Heart right ventricle (tissue), 16 donors: ENCODE measurements around the gene ABCD3. TPM values are rescaled to one million over a fixed set of nuclear protein-coding genes. Genes with fewer than 3 reads are reported as not detected.
A peak's percentile ranks its signal among the peaks of the same experiment; 100 is the strongest.
"Not testable (repeated sequence)": the region's sequence is repeated elsewhere in the genome, so short reads cannot be mapped to it uniquely, and the experiment has no call there.

ENCODE experiments used
- ATAC-seq, 8 donors: fragments of 200-7000 bp; cut with Tn5 transposase; one replicate each; pipeline ENCODE4 v1.9.1; 2020; ENCODE audit warnings: mild to moderate bottlenecking in 8 of 8, moderate library complexity in 8 of 8, moderate number of reproducible peaks in 1 of 8
- DNase-seq, 2 donors: peaks; one replicate each; pipeline ENCODE4 v3.0.0-alpha.2; 2020
- H3K27ac ChIP-seq, 10 donors: fragments of 200-600 bp; sonication (generic) in 2 of 10; one replicate each; pipeline versions ENCODE4 v1.5.0 to v1.8.0; 2020 to 2022; ENCODE audit warnings: mild to moderate bottlenecking in 3 of 10
- H3K27me3 ChIP-seq, 7 donors: fragments of 200-600 bp; one replicate each; pipeline ENCODE4 v1.8.0; 2021 to 2022; ENCODE audit warnings: mild to moderate bottlenecking in 2 of 7
- H3K36me3 ChIP-seq, 9 donors: fragments of 200-600 bp; sonication (generic) in 1 of 9; one replicate each; pipeline versions ENCODE4 v1.5.0 to v1.8.0; 2020 to 2022; ENCODE audit warnings: mild to moderate bottlenecking in 2 of 9
- H3K4me1 ChIP-seq, 9 donors: fragments of 200-600 bp; sonication (generic) in 1 of 9; one replicate each; pipeline versions ENCODE4 v1.5.0 to v1.8.0; 2020 to 2022; ENCODE audit warnings: mild to moderate bottlenecking in 4 of 9
- H3K4me3 ChIP-seq, 10 donors: fragments of 200-600 bp; sonication (generic) in 2 of 10; one replicate each; pipeline versions ENCODE4 v1.5.0 to v1.8.0; 2020 to 2022; ENCODE audit warnings: mild to moderate bottlenecking in 7 of 10, moderate library complexity in 2 of 10
- H3K9me3 ChIP-seq, 11 donors: fragments of 200-600 bp in 10 of 11; sonication (generic) in 2 of 11; one replicate each; pipeline versions ENCODE4 v1.5.0 to v1.8.0; 2013 to 2022; ENCODE audit warnings: mild to moderate bottlenecking in 2 of 11, control low read depth in 1 of 11, moderate library complexity in 1 of 11
- WGBS, 2 donors: extraction: QIAGEN DNeasy Blood & Tissue Kit; methylation state at CpG; one replicate each; pipeline ENCODE4 v1.1.7; 2013; ENCODE audit warnings: inconsistent platforms in 1 of 2; 5-methylcytosine and 5-hydroxymethylcytosine counted together
- intact Hi-C, 10 donors: fragments of 100-400 bp; cut with DNase I; formaldehyde crosslinking; loops; one replicate each; pipeline versions ENCODE4 v1.11.1 to v1.14.2; 2022
- polyA plus RNA-seq, 2 donors: library from polyadenylated mRNA; stranded (reverse); fragments of 200-250 nt; gene quantifications; one replicate each; pipeline ENCODE4 v1.2.3, GENCODE V29; 2013
- total RNA-seq, 10 donors: library from RNA; stranded (reverse); fragmentation: NEBNext Ultra II Directional in 3 of 10; extraction: Animal tissue kit (Norgen Biotek cat#: 25700) in 3 of 10; gene quantifications; one replicate each; pipeline versions ENCODE4 v1.2.1 to v1.2.4, GENCODE V29; 2021 to 2023
- TF ChIP-seq, protein P1 (sequence below), 9 donors: fragments of 200-600 bp; sonication (generic) in 2 of 9; IDR thresholded peaks; one replicate each; pipeline versions ENCODE4 v1.5.0 to v1.8.0; 2021 to 2022; ENCODE audit warnings: antibody characterized with exemption in 9 of 9, mild to moderate bottlenecking in 5 of 9, moderate library complexity in 1 of 9
- donor health status: Arrhythmogenic right ventricular cardiomyopathy.
- donor health status: ischemic (EF 13 %, LVEDD 7.1; RV severe dilation, severe dysfunction).
- donor health status: healthy with polysubstance abuse.
- donor health status: DM: no; HTN: yes; CAD: no.
- donor health status: DM: no; HTN: no; CAD: no.
- donor health status: ischemic (EF 25% LVEDD 6.9; RV normal size, moderate dysfunction).
- donor health status: ischemic (EF 25% LVEDD 5.7; RV mildly dilated, moderate dysfunction).
- donor health status: healthy.
- donor health status: DM: yes; HTN: yes; CAD: no.
- donor health status: Ischemic cardiomyopathy.
- donor health status: ischemic (EF 35%, LVEDD 5.7; RV mildly dilated, moderate dysfunction).
- donor health status: nonischemic (EF 11% LVEDD 7.7; RV severe dilation, severe dysfunction).
- donor health status: DM: yes; HTN: yes; CAD: no.
- donor health status: PGD.
- donor health status: ischemic (EF 29% LVEDD 5.4; RV normal size, mild dysfunction).
- donor health status: nonischemic (EF 23%, LVEDD 6.1; RV moderate dilation, normal function).

ABCD3 gene
- total and polyA plus RNA-seq, 12 donors, result 22.2 to 90.0 (median 59.1) TPM

DNA sequence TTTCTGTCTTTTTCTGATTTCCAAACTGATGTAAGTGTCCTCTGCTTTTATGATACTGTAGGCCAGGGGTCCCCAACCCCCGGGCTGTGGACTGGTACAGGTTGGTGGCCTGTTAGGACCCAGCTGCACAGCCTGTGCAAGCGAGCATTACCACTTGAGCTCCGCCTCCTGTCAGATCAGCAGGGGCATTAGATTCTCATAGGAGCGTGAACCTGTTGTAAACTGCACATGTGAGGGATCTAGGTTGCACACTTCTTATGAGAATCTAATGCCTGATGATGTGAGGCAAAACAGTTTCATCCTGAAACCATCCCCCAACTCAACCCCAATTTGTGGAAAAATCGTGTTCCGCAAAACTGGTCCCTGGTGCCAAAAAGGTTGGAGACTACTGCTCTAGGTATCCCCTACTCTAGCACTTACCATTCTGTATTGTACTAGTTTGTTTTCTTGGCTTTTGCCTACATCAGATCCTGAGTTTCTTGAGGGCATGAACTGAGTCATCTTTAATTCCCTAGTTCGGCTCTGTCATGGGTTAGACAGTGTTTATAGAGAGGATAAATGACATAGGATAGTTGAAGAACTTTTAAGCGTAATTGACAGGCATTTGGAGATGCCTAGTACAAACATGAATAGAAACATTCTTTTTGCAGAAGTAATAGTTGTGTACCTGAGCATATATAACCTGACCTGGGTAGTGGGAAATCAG, 4.1 kb downstream of the ABCD3 start:
- ATAC-seq, result no peak
- Histone ChIP-seq H3K27ac (no peak overlapping the region), H3K4me1 (peaks cover 0 to 74% (median 60%) of the 10 kb centered on the region in 9 donors), H3K27me3 (no peaks in the 10 kb centered on the region), H3K9me3 (no peaks in the 10 kb centered on the region), H3K4me3 (no peak overlapping the region), H3K36me3 (no peaks in the 10 kb centered on the region)
- 86 to 93% methylated on average over 8 of the region's 8 CpGs for WGBS, 2 donors
- intact Hi-C loops, result loop anchor here in 1 of 10 donors (5.0 kb wide), 1 partner anchor 40 kb away; no protein-coding TSS in a partner anchor
- TF ChIP-seq, protein P1, sequence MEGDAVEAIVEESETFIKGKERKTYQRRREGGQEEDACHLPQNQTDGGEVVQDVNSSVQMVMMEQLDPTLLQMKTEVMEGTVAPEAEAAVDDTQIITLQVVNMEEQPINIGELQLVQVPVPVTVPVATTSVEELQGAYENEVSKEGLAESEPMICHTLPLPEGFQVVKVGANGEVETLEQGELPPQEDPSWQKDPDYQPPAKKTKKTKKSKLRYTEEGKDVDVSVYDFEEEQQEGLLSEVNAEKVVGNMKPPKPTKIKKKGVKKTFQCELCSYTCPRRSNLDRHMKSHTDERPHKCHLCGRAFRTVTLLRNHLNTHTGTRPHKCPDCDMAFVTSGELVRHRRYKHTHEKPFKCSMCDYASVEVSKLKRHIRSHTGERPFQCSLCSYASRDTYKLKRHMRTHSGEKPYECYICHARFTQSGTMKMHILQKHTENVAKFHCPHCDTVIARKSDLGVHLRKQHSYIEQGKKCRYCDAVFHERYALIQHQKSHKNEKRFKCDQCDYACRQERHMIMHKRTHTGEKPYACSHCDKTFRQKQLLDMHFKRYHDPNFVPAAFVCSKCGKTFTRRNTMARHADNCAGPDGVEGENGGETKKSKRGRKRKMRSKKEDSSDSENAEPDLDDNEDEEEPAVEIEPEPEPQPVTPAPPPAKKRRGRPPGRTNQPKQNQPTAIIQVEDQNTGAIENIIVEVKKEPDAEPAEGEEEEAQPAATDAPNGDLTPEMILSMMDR (IDR thresholded peaks at IDR 0.05), result no peak
- no peak for DNase-seq

DNA sequence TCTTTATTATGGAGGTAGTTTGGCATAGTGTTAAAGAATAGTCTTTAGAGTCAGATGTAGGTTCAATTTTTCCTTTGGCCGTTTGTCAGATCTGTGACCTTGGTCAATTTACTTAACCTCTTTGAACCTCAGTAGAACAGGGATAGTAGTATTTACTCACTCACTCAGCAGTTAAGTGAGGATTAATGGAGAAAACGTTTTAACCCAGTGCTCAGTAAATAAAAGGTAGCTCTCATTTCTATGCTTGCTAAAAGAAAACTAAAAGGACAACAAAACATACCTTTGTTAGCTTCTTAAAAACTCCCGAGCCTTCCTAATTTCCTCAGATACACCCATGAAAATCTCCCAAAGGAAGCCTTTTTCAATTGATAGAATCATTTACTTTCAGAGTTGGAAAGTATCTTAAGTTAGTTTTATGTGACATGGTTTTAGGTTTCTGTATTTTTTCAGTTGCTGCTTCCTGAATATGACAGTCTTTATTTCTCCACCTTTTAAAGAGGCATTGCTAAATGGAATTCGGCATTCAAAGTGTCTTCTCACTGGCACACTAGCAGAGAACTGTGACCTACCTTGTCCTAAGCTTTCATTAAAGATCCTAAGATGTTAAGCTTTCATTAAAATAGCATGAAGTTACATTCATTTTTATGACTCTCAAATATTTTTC, 7.8 kb downstream of the ABCD3 start:
- peak overlapping the region in 3 of 10 donors; percentile 12 to 34 (median 25) for H3K27ac ChIP-seq
- intact Hi-C loops, result no loop called here
- peaks cover 3 to 83% (median 51%) of the 10 kb centered on the region in 9 donors for H3K4me1 ChIP-seq
- whole genome bisulfite sequencing, 2 donors, result 20 to 27% methylated on average over 4 of the region's 4 CpGs
- TF ChIP-seq, protein P1 (IDR thresholded peaks at IDR 0.05), result no peak
- H3K36me3 ChIP-seq, result no peaks in the 10 kb centered on the region
- no peaks in the 10 kb centered on the region for H3K27me3 ChIP-seq
- ATAC-seq (no peak), DNase-seq (no peak)
- H3K4me3 ChIP-seq, result peak overlapping the region in 1 of 10 donors; percentile 19
- no peaks in the 10 kb centered on the region for H3K9me3 ChIP-seq

- 94 to 96% methylated on average over 8 to 9 of the region's 9 CpGs for WGBS, 2 donors
- intact Hi-C loops, ATAC-seq: not testable (repeated sequence)
Measured at GRCh38 chr1:94426485-94426870, 8.3 kb downstream of the ABCD3 start.

GRCh38 chr1:94428441-94428840, 10.3 kb downstream of the ABCD3 start:
- 89 to 90% methylated on average over 5 of the region's 5 CpGs for WGBS, 2 donors

More at GRCh38 chr1:94426485-94426870, 8.3 kb downstream of the ABCD3 start:
- H3K27me3 ChIP-seq, H3K4me3 ChIP-seq, DNase-seq, H3K9me3 ChIP-seq, H3K36me3 ChIP-seq: not testable (repeated sequence)
- Histone ChIP-seq H3K4me1 (peaks cover 3 to 80% (median 51%) of the 10 kb centered on the region in 9 donors), H3K27ac (peak overlapping the region in 3 of 10 donors; percentile 12 to 34 (median 25))

GRCh38 chr1:94428927-94429528, 10.8 kb downstream of the ABCD3 start:
- peaks cover 3 to 55% (median 31%) of the 10 kb centered on the region in 9 donors for H3K4me1 ChIP-seq
- H3K4me3 ChIP-seq, H3K36me3 ChIP-seq, H3K27me3 ChIP-seq, intact Hi-C loops, H3K27ac ChIP-seq, ATAC-seq, H3K9me3 ChIP-seq, DNase-seq: not testable (repeated sequence)
- 97 to 98% methylated on average over 3 of the region's 3 CpGs for WGBS, 2 donors

More at GRCh38 chr1:94428441-94428840, 10.3 kb downstream of the ABCD3 start:
- Histone ChIP-seq H3K4me1 (peaks cover 3 to 60% (median 35%) of the 10 kb centered on the region in 9 donors), H3K27ac (no peak overlapping the region), H3K27me3 (no peaks in the 10 kb centered on the region), H3K4me3 (no peak overlapping the region), H3K36me3 (no peaks in the 10 kb centered on the region), H3K9me3 (no peaks in the 10 kb centered on the region)
- TF ChIP-seq, protein P1 (IDR thresholded peaks at IDR 0.05), result no peak
- DNase-seq (no peak), ATAC-seq (no peak)
- intact Hi-C loops, result no loop called here

DNA sequence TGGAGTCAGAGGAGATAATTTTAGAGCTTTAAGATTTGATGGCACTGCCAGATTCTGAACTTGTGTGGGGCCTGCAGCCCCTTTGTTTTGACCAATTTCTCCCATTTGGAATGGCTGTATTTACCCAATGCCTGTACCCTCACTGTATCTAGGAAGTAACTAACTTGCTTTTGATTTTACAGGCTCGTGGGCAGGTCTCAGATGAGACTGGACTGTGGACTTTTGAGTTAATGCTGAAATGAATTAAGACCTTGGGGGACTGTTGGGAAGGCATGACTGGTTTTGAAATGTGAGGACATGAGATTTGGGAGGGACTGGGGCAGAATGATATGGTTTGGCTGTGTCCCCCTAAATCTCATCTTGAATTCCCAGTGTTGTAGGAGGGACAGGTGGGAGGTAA, 11.9 kb downstream of the ABCD3 start:
- H3K36me3 ChIP-seq, DNase-seq, H3K4me3 ChIP-seq, H3K27me3 ChIP-seq, H3K27ac ChIP-seq, intact Hi-C loops, ATAC-seq, H3K9me3 ChIP-seq: not testable (repeated sequence)
- WGBS, 2 donors, result 88 to 94% methylated on average over 1 of the region's 1 CpG
- H3K4me1 ChIP-seq, result peaks cover 3 to 48% (median 31%) of the 10 kb centered on the region in 9 donors
